HG03280 (cell line): Measurements from ENCODE around the gene ZNF14.
"Not testable (repeated sequence)": the region's sequence is repeated elsewhere in the genome, so short reads cannot be mapped to it uniquely, and the experiment has no call there.

Experiments
- ATAC-seq: cut with Tn5 transposase; IDR thresholded peaks from one replicate; pipeline ENCODE4 v1.9.1; 2021; ENCODE audit warnings: mild to moderate bottlenecking, moderate library complexity; ENCODE audit not compliant: unreplicated experiment

Gene ZNF14

DNA sequence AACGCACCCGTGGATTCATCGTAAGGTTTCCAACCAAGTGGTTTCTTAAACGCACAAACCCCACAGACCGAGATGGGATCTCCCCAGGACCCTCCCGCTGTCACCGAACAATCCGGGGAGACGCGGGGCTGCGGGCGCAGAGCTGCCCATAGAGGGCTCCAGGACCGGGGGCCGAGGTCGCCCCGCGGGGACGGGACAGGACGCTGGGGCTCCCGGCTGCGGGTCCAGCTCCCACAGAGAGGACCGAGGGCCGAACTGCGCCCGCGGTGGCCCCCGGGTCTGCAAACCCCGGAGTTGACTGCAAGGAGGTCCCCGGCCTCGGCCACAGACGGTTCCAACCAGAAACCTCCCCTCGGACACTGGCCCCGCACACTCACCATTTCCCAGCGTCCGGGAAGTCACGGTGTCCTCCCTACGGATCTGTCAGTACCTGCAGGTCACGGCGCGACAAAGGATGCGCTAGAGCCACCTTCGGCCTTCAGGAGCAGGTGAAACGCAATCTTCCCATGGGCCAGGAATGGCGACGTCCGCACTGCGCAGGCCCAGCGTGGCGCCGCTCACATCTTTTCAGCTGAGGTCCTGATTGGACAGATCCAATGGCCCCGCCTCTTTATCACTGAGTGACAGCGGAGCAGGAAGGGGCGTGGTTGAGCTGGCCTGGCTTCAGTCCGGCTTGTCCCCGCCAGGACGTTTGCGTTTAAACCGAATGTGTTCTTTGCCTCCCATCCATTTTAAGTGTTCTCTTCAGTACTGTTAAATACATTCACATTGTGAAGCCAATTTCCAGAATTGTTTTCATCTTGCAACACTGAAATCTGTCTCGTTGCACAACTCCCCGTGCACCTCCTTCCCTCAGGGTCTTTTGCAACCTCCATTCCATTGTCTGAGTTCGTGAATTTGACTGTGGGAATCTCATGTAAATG lies at the start of gene ZNF14:
Gene ZNF14 (minus strand): TSS at position 534 of the 923 bp plus-strand sequence. CDS start 154 bp downstream, at position 380.
- ATAC-seq, result peak; percentile 99

DNA sequence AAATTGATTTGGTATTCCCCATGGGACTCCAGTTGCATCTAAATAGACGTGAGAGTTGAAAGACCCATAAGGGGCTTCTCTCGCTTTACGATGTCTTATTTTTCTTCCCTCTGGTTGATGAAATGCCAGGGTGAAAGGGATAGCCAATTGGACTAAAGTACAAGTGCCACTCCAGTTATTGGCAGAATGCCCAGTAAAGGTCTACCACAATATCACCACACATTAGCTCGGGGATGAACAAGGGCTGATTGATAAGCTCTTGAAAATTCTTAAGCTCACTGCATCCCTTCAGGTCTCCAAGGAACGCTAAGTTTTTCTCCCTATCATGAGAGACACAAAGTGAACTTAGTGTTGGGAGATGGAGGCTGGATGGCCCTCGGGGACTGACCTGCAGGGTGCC lies 48.9 kb upstream of the ZNF14 start:
- not testable (repeated sequence) for ATAC-seq

DNA sequence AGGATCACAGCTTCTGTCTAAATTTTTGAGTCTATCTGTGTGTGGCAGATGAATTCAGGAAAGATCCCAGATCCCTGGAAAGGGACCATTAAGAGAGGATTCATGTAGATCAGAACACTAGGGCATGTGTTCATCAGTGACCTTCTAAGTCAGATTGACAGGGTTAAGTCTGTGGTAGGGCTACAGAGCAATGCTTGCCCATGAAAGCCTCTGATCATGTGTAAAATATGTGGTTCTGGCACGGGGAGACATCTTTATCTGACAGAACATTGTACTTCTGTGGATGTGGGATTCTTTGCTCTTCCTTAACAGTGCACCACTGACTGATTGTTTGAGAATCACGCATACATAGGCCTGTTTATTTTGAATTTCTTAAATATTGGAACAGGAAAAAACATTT lies 45.8 kb upstream of the ZNF14 start:
- ATAC-seq, result no peak

DNA sequence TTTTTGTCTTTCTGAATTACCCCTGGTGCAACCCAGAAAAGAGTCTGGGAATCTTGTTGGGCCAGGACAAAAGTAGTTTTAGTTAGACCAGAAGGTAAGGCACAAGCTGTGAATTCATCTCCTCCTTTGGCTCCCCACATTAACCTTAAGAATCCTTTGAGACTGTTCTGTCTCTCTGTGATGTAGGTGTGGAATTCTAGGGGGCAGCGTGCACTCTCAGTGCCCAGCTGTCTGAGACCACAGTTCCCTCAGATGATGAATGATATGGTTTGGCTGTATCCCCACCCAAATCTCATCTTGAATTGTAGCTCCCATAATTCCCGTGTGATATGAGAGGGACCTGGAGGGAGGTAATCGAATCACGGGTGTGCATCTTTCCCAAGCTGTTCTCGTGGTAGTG lies 44.8 kb upstream of the ZNF14 start:
- ATAC-seq, result no peak

DNA sequence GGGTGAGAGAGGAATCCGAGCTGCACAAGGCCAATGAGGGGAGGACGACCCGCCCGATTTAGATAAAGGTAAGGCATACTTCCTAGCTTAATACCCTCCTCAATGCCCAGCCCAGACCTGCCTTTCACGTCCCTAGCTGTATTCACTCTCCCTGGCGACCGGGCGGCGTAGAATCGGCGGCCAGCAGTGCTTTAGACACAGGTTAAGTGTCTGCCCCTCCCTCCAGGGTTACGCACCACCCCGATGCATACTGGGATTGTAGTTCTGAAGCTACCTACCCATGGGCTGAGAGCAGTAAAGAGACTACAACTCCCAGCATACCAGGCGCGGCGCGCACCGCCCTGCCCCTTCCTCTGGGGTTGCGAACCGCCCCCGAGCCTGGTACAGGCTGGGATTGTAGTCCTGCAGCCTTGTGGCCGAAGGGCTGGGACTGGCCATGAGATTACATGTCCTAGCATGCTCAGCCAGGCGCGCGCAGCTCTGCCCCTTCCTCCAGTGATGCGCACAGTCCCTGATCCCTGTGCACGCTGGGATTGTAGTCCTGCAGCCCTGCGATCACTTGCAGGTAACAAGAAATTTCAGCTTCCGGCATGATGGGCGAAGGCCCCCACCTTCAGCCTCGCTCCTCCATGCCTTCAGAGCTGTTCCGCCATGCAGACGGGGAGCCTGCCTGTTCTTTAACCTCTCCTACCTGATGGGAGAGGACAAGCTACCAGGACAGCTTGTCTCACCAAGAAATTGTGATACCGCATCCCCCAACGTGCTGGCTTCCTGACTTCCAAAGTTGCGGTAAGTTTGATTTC lies 43.5 kb upstream of the ZNF14 start:
- ATAC-seq, result peak; percentile 97

DNA sequence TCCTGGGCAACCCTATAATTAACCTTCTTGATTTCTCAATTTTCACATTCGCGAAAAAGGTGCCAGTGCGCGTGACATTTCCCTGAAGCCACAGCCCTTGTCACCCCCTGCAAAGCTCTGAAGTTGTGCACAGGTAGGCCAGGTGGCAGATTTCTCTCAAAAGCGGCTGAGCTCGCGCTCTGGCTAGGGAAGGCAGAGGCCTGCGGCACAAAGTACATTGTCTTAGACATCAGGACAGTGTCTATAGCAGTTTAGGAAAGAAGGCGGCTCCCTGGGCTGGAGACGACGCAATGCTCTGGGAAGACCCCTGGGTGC lies 42.9 kb upstream of the ZNF14 start:
- peak; percentile 3 for ATAC-seq

DNA sequence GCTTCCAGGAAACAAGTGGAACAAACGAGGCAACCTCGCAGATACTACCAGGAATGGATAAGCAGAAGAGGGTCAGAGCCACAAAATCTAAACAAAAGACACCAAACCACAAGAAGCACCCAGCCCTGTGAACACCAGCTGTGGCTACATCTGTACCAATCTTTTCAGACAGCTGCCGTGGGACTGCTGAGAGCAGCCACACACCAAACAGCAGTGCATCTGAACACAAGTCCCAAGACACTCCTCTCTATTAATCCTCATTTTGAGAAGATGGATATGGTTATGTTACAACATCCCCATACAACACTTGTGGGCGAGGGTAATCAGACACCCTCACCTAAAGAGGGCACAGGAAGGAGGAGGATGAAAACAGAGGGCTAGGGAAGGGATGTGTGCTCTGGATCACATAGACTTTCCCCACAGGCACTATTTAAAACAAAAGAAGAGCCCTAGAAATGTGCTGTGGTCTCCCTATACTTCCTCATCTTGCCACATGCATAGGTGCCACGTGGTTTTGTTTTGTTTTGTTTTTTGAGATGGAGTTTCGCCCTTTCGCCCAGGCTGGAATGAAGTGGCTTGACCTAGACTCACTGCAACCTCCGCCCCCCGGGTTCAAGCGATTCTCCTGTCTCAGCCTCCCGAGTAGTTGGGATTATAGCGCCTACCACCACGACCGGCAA lies 41.6 kb upstream of the ZNF14 start:
- ATAC-seq, result no peak

DNA sequence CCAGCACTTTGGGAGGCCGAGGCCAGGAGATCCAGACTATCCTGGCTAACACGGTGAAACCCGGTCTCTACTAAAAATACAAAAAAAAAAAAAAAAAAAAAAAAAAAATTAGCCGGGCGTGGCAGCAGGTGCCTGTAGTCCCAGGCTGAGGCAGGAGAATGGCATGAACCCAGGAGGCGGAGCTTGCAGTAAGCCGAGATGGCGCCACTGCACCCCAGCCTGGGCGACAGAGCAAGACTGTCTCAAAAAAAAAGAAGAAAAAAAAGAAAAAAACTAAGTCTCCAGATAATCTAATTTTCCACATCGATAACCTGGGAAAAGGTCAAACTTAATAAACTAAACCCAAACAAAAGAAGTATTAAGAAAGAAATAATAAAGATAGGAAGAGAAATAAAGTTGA lies 39.1 kb upstream of the ZNF14 start:
- ATAC-seq, result not testable (repeated sequence)

DNA sequence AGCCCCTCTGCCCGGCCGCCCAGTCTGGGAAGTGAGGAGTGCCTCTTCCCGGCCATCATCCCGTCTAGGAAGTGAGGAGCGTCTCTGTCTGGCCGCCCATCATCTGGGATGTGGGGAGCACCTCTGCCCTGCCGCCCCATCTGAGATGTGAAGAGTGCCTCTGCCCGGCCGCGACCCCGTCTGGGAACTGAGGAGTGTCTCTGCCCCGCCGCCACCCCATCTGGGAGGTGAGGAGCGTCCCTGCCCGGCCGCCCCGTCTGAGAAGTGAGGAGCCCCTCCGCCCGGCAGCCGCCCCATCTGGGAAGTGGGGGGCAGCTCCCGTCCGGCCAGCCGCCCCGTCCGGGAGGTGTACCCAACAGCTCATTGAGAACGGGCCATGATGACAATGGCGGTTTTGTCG lies 37.1 kb upstream of the ZNF14 start:
- not testable (repeated sequence) for ATAC-seq

DNA sequence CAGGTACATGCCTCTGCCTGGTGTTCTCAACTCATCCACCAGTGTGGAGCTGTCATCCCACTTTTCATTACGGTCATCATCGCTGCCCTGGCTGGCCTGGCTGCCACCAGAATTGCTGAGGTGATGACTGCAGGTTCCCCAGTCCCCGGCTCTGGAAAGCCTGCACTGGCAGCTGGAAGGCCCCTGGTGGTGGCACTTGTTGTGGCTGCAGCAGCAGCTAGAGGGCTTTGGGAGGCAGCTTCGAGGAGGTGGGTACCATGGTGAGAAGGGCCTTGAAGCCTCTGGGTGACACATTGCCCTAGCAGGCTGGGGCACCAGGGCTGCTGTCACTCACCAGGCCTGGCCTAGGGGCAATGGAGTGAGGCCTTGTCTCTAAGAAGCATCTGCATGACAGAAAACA lies 25.3 kb upstream of the ZNF14 start:
- no peak for ATAC-seq

DNA sequence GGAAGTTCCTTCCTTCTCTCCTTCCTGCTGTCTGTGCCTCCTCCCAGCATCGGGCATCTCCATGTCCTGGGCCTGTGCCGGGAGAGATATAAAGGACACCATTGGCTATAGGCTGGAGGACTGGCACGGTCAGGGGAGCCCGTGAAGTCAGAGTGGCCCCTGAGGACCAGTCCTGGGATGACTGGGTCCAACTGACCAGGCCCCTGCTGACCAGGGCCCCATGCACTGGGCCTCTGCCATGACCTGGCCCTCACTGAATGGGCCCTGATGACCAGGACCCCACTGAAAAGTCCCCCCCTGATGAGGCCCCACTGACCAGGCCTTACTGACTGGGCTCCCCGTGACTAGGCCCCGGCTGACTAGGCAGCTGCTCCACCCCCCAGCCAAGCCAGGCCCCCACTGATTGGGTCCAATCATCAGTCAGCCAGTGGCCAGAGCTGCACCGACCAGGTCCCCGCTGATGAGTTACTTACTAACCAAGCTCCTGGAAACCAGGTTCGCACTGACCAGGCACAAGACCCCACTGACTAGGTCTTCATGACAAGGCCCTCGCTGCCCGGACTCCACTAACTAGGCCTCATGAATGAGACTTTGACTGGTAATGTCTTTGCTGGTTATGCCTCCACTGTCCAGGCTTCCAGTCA lies 20.0 kb upstream of the ZNF14 start:
- no peak for ATAC-seq

DNA sequence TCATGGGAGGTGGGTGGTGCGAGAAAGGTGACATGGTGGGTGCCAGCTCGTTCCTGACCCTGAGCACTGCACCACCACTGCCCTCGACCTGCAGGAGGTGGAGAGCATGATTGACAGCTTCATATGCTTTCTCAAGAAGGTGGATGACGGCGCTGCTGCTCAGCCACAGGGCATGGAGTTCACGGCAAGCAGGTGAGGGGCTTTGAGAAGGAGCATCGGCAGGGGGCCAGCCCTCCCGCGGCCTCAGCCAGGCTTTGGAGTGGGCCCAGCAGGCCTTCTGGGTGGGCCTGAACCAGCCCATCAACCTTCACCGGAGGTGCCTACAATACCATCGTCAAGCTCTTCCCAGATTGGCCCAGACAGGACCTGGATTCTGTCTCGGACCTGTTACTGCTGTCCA lies 18.9 kb upstream of the ZNF14 start:
- no peak for ATAC-seq

DNA sequence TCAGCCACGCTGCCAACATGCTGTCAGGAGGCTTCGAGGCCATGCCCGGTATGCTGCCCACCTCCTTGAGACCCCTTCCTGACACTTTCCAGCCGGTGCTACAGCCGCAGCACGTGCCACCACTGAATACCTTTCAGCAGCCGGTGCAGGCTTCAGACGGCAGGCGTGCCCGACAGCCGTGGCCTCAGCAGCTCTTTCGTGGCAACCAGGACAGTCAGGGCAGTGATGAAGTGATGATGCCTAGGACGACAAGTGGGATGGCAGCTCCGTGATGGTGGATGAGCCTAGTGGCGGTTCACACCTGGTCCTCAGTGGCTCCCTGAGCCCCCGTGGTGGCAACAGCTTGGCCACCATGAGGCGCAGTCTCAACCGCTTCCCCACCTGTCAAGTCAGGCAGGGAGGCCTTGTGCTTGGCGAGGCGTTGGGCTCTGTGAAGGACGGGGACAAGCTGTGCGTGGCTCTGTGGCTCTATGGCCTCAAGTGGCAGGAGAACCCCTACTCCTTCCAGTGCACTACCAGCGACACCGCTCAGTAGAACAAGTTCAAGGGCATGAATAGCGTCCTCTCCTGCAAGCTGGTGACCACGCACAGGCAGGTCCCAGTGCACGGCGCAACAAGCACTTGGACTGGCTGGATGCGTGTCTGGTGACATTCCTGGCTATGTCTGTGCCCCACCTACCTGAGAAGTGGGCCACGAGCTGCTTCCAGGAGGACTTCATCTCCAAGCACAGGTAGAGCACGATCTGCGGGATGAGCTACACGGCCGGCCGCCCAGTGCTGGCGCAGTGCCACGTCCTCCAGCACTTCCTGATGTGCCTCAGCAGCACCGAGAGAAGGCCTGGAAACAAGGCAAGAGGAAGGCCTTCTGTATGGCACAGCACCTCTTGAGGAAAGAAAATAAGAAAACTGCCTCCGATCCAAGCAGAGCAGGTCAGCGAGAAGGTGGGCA lies 18.2 kb upstream of the ZNF14 start:
- ATAC-seq, result no peak

DNA sequence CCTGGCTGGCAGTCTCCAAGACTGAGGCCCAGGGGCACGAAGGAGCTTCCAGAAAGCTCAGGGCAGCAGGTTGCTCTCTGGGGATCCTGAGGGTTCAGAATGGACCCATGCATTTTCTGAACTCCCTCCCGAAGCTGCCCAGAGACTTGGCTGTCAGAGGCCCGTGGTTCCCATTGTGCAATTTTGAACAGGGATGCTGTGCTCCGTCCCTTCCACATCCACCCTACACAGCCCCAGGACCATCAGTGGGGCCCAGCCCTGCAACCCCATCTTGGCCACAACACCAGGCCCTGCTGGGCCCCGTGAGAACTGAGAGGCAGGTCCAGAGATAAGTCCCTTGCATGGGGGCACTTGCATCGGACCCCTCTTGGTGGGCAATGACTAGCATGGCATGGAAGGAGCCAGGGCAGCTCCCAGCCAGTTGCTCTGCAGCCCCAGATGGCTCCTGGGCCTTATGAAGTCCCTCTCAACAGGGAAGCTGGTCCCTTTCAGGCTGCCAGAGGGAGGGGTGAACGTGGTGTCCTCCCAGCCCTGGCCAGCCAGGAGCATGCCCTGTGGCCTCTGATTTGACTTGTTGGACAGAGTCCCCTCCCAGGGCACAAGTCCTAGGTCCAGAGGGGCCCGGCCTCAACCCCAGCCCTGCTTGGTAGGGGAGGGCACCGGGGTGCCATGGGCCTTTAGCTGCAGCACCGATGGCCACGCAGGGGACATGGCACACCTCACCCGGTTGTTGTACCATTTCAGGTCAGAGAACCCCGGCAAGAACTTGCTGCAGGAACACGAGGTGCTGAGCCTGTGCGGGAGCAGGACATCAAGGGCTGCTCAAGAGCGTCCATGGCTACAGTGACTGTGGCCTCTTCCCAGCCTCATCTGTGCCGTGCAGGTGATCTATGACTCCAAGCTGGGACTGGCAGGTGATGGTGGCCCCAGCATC lies 17.3 kb upstream of the ZNF14 start:
- ATAC-seq, result no peak

DNA sequence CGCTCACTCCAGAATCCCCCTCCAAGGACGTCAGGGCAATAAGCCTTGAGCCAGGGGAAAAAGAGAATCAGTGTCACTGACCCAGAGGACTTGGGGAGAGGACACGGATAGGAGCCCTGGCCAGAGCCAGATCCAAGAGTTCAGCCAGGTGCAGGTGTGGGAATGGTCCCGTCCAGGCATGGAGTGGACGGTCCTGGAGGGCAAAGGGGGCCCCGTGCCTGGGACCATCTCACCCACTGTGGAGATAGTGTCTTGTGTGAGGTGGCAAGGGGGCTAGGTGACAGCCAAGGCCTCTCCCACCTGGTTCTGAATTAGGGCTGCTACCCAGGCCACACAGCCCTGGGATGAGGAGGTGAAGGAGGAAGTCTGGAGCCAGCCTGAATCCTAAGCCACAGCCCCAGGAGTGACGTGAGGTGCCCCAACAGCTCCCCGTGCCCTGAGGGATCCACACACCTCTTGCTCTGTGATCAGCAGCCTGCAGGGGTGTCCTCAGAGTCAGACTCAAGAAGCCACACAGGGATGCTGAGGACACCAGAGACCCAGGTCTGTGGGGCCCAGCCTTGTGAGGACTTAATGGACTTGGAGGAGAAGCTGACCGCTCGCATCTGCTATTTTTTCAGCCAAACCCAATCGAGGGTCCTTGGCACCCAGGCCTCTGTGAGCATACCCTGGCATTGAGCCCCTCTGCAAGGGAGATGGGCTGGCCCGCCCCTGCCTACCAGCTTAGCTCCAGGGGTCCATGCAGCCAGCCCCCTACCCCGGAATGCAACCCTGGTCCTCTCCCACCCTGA lies 16.4 kb upstream of the ZNF14 start:
- no peak for ATAC-seq

DNA sequence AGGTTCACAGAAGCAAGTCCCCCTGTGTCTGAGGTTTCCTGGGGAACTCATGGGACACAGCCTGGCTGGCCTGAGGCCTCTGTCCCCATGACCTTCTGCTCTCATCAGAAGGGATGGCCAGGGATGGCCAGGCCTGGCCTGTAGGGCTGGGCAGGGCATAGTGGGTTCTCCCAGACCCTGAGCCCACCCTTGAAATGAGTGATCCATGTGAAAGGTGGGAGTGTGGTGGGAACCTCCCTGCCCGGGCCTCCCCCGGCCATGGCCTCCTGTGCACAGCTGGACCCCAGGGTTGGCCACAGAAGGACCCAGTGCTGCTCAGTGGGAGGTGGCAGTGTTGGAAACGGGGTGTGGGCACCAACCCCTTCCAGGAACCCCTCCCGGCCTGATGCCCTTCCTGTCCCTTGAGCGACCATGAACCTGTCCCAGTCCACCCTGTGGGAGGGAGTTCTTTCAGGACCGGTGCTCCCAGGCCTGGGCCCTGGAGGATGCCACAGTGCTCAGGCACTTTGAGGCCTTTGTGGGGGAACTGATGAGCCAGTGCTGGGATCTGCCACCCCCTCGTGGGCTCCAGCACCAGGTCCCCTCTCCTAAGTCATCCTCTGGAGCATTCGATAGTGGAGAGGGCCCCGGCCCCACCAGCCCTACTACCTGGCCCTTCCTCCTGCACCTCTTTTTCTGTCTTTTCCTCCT lies 15.5 kb upstream of the ZNF14 start:
- no peak for ATAC-seq
